T-helper 1 cell treated with Interleukin-12 subunit alpha and Interleukin-12 subunit beta and Interleukin-4 antibody, amounts not matched to agents 30 μg/mL and 1 μg/mL, for 36 hours (primary cell): Measurements from ENCODE around the gene DDX49.

Experiments
- H3K27ac Mint-ChIP-seq: one replicate; pipeline ENCODE4 v1.8.0; 2021; ENCODE audit warnings: mild to moderate bottlenecking, mixed read lengths
- H3K27me3 Mint-ChIP-seq: one replicate; pipeline ENCODE4 v1.8.0; 2021; ENCODE audit warnings: low read depth, mixed read lengths
- H3K36me3 Mint-ChIP-seq: one replicate; pipeline ENCODE4 v1.8.0; 2021; ENCODE audit warnings: low read depth, mixed read lengths
- H3K4me1 Mint-ChIP-seq: one replicate; pipeline ENCODE4 v1.8.0; 2021; ENCODE audit warnings: low read depth, mixed read lengths
- H3K4me3 Mint-ChIP-seq: one replicate; pipeline ENCODE4 v1.8.0; 2021; ENCODE audit warnings: mild to moderate bottlenecking, moderate library complexity, mixed read lengths
- H3K9me3 Mint-ChIP-seq: one replicate; pipeline ENCODE4 v1.8.0; 2021; ENCODE audit warnings: mixed read lengths

DDX49 gene

DNA sequence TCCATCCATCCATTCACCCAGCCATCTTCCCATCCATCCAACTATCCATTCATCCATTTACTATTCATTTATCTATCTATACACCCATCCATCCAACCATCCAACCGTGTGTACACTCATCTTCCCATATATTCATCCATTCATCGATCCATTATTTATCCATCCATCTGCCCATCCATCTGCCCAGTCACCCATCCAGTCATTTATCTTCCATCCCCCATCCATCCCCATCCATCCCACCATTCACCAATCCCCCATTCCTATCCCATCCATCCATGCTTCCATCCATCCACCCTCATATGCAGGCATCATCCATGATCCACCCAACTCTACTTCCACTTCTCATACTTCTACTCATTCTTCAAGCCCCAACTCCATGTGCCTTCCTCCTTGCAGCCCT, 35.5 kb downstream of the DDX49 start:
- Mint-ChIP-seq H3K9me3 (peaks cover 4% of the 10 kb centered on the region), H3K27me3 (no peaks in the 10 kb centered on the region), H3K36me3 (no peaks in the 10 kb centered on the region), H3K4me1 (no peaks in the 10 kb centered on the region), H3K27ac (no peak overlapping the region), H3K4me3 (no peak overlapping the region)

DNA sequence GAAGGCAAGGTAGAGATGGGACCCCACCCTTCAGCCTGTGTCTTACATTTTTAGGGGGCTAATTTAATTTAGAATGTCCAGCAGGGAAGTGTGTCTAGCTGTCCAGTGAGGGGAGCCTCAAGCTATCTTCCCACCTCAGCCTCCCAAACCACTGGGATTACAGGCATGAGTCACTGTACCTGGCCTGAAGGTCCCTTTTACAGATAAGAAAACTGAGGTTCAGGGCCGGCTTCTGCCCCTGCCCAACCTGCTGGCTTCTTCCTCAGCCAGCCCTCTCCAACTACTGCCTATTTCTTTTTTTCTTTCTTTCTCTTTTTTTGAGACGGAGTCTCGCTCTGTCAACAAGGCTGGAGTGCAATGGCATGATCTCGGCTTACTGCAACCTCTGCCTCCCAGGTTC, 40.9 kb downstream of the DDX49 start:
- Mint-ChIP-seq H3K4me3 (no peak overlapping the region), H3K9me3 (no peaks in the 10 kb centered on the region), H3K4me1 (peaks cover 7% of the 10 kb centered on the region), H3K27ac (no peak overlapping the region), H3K36me3 (no peaks in the 10 kb centered on the region), H3K27me3 (peaks cover 14% of the 10 kb centered on the region)

DNA sequence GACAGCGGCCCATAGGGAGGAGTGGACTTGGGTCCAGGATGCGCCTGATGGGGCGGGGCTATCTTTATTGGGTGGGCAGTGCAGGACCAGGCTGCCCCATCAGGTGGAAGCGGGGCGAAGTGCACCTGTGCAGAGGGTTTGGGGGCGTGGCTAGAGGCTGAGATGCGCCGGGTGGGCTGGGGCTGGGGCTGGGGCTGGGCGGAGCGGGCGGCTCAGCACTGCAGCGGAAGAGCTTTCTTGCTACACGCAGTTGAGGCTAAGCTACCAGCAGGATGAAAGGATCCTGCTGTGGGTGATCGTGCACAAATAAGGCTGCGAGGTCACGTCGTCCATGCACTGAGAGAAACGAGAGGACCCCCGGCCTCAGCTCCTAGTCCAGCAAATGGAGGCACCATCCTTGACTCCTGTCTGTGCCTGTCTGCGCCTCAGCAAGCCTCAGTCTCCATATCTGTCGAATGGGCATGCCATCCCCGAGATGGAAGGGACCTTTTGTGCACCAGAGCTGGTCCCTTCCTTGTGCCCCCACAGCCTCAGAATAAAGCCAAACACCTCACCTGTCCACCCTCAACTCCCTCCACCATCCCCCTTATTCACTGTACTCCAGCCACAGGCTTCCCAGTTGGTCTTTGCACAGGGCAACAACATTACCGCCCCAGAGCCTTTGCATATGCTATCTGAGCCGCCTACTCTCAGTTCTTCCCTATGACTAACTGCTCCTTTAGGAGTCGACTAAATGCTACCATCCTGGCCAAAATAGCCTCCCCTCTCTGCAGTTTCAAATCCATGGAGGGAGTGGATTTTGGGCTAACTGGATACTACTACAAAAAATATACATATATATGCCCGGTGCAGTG, 42.5 kb downstream of the DDX49 start:
- H3K4me3 Mint-ChIP-seq = no peak overlapping the region
- peaks cover 14% of the 10 kb centered on the region for H3K27me3 Mint-ChIP-seq
- no peak overlapping the region for H3K27ac Mint-ChIP-seq
- peaks cover 7% of the 10 kb centered on the region for H3K4me1 Mint-ChIP-seq
- no peaks in the 10 kb centered on the region for H3K9me3 Mint-ChIP-seq
- no peaks in the 10 kb centered on the region for H3K36me3 Mint-ChIP-seq

DNA sequence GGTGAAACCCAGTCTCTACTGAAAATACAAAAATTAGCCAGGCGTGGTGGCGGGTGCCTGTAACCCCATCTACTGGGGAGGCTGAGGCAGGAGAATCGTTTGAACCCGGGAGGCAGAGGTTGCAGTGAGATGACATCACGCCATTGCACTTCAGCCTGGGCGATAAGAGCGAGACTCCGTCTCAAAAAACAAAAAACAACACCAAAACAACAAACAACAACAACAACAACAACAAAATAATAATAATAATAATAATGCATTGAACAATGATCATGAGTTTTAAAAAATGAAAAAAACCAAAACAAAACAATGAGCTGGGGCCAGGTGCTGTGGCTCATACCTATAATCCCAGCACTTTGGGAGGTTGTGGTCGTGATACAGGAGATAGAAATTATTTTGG, 44.6 kb downstream of the DDX49 start:
- Mint-ChIP-seq H3K36me3 (no peaks in the 10 kb centered on the region), H3K27ac (no peak overlapping the region), H3K9me3 (no peaks in the 10 kb centered on the region), H3K27me3 (peaks cover 14% of the 10 kb centered on the region), H3K4me3 (no peak overlapping the region), H3K4me1 (peaks cover 7% of the 10 kb centered on the region)

DNA sequence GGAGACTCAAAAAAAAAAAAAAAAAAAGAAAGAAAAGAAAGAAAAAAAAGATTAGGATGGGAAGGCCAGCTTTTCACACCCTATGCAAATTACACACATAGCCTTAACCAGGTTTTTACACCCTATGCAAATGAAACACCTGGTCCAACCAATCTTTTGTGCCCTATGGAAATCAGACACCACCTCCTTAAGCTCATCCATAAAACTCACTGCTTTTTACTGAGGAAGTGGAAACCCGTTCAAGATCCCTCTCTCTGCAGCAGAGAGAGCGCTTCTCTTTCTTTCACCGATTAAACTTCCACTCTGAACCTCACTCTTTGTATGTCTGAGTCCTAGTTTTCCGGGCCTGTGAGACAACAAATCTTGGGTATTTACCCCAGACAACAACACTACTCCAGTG, 46.8 kb downstream of the DDX49 start:
- H3K27ac Mint-ChIP-seq = no peak overlapping the region
- H3K36me3 Mint-ChIP-seq = no peaks in the 10 kb centered on the region
- H3K4me3 Mint-ChIP-seq = no peak overlapping the region
- peaks cover 12% of the 10 kb centered on the region for H3K27me3 Mint-ChIP-seq
- H3K9me3 Mint-ChIP-seq = no peaks in the 10 kb centered on the region
- peaks cover 7% of the 10 kb centered on the region for H3K4me1 Mint-ChIP-seq

DNA sequence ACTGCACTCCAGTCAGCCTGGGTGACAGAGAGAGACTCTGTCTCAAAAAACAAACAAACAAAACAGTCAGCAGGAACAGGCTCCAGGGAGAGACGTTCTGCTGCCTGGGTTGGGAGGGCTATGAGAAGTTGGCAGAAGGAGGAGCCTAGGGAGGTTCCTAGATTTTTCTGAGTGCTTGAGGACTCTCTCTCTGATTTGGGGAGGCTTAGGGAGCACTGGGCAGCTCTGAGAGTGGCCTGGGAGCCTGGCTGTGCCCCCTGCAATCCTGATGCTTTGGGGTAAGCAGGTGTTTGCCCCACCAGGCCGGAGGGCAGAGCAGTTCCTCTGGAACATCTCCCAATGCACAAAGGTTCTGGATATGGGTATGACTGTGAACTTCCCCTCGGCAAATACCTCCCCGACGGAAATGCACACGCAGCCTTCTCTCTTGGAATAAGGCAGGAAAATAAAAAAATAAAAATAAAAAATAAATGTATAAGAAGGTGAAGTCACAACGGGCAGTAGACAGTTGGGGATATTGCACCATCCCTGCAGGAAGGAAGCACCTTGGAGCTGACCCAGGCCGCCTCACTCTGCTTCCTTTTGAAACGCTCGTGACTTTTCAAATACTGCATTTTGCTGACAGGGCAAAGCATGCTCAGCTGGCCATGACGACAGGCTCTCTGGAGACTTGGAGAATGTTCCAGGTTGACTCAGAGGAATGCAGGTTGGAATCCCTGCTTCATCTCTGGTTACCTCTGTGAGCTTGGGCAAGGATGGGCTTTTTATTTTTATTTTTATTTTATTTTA, 48.0 kb downstream of the DDX49 start:
- Mint-ChIP-seq H3K9me3 (no peaks in the 10 kb centered on the region), H3K36me3 (no peaks in the 10 kb centered on the region), H3K27me3 (no peaks in the 10 kb centered on the region), H3K4me1 (no peaks in the 10 kb centered on the region), H3K27ac (no peak overlapping the region), H3K4me3 (no peak overlapping the region)

DNA sequence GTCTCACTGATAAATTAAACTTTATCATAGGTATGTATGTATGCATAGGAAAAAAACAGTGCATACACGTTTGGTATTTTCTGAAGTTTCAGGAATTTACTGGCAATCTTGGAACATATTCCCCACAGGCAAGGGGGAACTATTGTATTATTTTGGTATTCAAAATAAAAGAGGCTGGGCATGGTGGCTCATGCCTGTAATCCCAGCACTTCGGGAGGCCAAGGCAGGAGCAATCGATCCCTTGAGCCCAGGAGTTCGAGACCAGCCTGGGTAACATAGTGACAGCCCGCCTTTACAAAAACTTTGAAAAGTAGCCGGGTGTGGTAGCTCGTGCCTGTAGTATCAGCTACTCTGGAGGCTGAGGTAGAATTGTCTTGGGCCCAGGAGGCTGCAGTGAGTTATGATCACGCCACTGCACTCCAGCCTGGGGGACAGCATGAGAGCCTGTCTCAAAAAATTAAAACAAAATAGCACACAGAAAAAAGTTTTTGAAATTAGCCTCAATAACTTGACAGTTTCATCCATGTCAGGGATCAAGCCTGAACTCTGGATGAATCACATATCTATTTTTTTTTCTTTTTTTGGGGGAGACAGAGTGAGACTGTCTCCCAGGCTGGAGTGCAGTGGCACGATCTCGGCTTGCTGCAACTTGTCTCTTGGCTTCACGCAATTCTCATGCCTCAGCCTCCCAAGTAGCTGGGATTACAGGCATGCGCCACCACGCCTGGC, 50.6 kb downstream of the DDX49 start:
- no peak overlapping the region for H3K4me3 Mint-ChIP-seq
- no peaks in the 10 kb centered on the region for H3K9me3 Mint-ChIP-seq
- H3K4me1 Mint-ChIP-seq = no peaks in the 10 kb centered on the region
- H3K27ac Mint-ChIP-seq = no peak overlapping the region
- H3K36me3 Mint-ChIP-seq = no peaks in the 10 kb centered on the region
- no peaks in the 10 kb centered on the region for H3K27me3 Mint-ChIP-seq

DNA sequence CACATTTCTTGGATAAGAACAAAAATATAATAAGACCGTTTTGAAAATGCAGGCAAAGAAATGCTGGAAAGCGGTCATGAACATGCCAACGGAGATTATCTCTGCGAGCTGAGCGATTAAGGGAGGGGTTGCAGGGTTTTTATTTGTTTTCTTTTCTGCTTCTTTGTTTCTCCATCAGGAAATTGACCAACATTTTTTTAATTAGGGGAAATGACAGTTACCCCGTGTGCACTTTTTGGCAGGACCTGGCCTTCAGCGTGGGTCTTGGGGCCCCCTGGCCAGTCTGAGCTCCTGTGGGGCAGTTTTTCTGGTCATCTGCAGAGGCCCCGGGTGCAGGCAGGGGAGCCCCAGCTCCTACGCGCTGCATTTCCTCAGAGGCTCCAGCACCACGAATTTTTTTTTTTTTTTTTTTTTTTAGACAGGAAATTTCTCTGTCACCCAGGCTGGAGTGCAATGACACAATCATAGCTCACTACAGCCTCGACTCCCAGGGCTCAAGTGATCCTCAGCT, 52.8 kb downstream of the DDX49 start:
- Mint-ChIP-seq H3K4me3 (no peak overlapping the region), H3K4me1 (no peaks in the 10 kb centered on the region), H3K9me3 (no peaks in the 10 kb centered on the region), H3K27ac (no peak overlapping the region), H3K27me3 (no peaks in the 10 kb centered on the region), H3K36me3 (no peaks in the 10 kb centered on the region)

DNA sequence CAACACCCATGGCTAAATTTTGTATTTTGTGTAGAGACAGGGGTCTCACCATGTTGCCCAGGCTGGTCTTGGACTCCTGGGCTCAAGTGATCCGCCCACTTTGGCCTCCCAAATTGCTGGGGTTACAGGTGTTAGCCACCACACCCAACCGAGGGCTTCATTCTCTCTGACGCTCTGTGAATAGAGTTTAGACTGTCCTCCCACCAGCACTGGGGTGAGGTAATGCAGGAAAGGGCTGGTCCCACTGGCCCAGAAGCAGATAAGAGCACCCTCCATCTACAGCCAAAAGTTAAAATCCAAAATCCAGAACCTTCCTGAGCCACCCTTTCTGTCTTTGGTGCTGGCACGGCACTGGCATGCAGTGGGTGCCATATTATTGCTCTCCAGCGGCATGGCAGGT, 53.3 kb downstream of the DDX49 start:
- H3K36me3 Mint-ChIP-seq = no peaks in the 10 kb centered on the region
- no peaks in the 10 kb centered on the region for H3K4me1 Mint-ChIP-seq
- no peak overlapping the region for H3K27ac Mint-ChIP-seq
- H3K4me3 Mint-ChIP-seq = no peak overlapping the region
- H3K9me3 Mint-ChIP-seq = no peaks in the 10 kb centered on the region
- H3K27me3 Mint-ChIP-seq = no peaks in the 10 kb centered on the region

DNA sequence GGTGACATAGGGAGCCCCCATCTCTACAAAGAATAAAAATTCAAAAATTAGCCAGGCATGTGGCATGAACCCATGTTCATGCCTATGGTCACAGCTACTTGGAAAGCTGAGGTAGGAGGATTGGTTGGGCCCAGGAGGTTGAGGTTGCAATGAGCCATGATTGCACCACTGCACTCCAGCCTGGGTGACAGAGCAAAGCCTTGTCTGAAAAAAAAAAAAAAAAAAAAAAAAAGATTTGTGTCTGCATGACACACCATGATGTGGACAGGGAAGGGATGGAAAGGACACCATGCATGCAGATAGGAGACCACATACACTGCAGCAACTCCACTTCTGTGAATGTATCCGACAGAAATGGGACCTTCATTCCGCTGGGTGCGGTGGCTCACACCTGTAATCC, 55.5 kb downstream of the DDX49 start:
- Mint-ChIP-seq H3K4me3 (no peak overlapping the region), H3K4me1 (no peaks in the 10 kb centered on the region), H3K27ac (no peak overlapping the region), H3K36me3 (no peaks in the 10 kb centered on the region), H3K9me3 (no peaks in the 10 kb centered on the region), H3K27me3 (no peaks in the 10 kb centered on the region)

DNA sequence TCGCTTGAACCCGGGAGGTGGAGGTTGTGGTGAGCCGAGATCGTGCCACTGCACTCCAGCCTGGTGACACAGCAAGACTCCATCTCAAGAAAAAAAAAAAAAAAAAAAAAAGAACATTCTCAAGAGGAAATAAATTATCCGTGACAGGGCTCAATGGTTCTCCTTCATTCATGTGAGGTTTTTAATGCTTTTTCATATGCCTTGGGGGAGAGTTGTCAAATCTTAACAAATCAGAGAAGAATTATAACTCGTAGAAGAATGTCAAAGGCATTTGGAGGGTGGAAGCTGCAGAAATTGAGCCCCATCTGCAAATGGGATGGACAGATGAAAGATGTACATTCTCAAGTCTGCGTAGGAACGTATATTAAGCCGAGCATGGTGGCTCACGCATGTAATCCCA, 56.4 kb downstream of the DDX49 start:
- no peaks in the 10 kb centered on the region for H3K9me3 Mint-ChIP-seq
- H3K36me3 Mint-ChIP-seq = no peaks in the 10 kb centered on the region
- no peak overlapping the region for H3K4me3 Mint-ChIP-seq
- no peaks in the 10 kb centered on the region for H3K4me1 Mint-ChIP-seq
- H3K27ac Mint-ChIP-seq = no peak overlapping the region
- H3K27me3 Mint-ChIP-seq = no peaks in the 10 kb centered on the region
